Bone marrow (tissue), 2 donors: ENCODE data around the gene PRKAA2.
"Not testable (repeated sequence)": the region's sequence is repeated elsewhere in the genome, so short reads cannot be mapped to it uniquely, and the experiment has no call there.

Experiments used
- DNase-seq, 2 donors: peaks; one replicate each; lab custom pipeline; 2025; lab: John Stamatoyannopoulos, UW

The PRKAA2 gene

DNA sequence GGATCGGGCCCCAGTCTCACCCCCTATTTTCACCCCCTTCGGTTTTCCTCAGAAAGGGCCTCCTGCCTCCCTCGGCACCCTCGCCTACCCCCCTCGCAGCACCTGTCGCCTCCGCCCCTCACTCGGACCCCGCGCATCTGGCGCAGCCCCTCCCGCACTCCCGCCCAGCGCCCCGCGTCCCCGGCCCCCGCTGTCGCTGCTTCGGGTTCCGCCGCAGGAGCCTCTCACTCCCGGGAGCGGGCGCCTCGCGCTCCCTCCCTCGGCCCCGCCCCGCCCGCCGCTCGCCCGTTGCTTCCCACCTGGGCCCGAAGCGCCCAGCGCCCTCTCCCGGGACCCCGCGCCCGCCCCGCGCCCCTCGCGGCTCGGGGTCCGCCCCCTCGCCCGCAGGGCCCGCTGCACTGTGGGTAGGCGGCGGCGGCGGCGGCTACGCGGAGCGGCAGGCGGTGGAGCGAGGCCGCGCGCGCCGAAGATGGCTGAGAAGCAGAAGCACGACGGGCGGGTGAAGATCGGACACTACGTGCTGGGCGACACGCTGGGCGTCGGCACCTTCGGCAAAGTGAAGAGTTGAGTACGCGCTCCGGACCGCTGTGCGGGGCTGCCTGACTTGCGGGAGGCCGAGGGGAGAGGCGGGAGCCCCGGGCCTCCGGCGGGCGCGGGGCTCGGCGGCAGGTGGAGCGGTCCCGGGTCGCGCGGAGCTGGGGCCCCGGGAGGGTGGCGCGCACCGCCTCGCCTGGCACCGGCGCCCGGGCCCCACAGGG, at the start of gene PRKAA2:
PRKAA2 (plus strand) TSS at position 396 of the 758 bp plus-strand sequence; CDS start at position 470, 74 bp downstream.
- DNase-seq = no peak

DNA sequence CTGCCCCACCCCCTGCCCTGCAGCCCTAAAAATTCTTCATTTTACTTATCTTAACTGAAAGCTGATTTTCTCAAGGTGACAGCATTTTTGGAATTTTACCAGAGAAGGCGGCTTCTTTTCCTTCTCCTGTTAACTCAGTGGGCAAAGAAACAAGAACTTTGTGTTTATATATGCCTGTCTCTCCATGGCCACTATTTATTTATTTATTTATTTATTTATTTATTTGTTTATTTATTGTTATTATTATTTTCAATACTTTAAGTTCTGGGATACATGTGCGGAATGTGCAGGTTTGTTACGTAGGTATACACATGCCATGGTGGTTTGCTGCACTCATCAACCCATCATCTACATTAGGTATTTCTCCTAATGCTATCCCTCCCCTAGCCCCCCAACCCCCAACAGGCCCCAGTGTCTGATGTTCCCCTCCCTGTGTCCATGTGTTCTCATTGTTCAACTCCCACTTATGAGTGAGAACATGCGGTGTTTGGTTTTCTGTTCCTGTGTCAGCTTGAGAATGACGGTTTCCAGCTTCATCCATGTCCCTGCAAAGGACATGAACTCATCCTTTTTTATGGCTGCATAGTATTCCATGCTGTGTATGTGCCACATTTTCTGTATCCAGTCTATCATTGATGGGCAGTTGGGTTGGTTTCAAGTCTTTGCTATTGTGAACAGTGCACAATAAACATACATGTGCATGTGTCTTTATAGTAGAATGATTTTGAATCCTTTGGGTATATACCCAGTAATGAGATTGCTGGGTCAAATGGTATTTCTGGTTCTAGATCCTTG, 49.5 kb upstream of the PRKAA2 start:
- not testable (repeated sequence) for DNase-seq

DNA sequence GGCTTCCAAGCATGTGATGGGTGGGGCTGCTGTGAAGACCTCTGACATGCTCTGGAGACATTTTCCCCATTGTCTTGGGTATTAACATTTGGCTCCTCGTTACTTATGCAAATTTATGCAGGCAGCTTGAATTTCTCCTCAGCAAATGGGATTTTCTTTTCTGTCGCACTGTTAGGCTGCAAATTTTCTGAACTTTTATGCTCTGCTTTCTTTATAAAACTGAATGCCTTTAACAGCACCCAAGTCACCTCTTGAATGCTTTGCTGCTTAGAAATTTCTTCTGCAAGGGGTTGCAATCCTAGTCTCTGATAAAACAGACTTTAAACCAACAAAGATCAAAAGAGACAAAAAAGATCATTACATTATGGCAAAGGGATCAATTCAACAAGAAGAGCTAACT, 35.0 kb upstream of the PRKAA2 start:
- DNase-seq = not testable (repeated sequence)

DNA sequence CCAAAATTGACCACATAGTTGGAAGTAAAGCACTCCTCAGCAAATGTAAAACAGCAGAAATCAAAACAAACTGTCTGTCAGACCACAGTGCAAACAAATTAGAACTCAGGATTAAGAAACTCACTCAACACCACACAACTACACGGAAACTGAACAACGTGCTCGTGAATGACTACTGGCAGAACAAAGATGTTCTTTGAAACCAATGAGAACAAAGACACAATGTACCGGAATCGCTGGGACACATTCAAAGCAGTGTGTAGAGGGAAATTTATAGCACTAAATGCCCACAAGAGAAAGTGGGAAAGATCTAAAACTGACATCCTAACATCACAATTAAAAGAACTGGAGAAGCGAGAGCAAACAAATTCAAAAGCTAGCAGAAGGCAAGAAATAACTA, 34.3 kb upstream of the PRKAA2 start:
- DNase-seq = not testable (repeated sequence)

DNA sequence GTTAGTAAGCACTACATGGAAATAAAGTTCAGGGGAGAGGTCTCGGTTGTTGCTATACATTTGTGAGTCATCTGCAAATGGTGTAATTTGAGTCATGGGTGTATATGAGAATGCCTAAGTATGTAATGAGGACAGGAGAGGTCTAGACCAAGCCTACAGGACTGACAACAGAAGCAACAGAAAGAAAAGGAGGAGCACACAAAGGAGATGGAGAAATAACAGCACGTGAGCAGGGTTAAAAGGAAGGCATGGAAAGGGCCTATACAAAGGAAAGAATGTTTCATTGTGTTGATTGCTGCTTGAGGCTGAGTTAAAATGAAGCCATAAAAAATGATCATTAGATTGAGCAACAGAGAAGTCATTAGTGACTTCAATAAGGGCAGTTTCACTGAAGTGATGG, 28.0 kb upstream of the PRKAA2 start:
- no peak for DNase-seq

DNA sequence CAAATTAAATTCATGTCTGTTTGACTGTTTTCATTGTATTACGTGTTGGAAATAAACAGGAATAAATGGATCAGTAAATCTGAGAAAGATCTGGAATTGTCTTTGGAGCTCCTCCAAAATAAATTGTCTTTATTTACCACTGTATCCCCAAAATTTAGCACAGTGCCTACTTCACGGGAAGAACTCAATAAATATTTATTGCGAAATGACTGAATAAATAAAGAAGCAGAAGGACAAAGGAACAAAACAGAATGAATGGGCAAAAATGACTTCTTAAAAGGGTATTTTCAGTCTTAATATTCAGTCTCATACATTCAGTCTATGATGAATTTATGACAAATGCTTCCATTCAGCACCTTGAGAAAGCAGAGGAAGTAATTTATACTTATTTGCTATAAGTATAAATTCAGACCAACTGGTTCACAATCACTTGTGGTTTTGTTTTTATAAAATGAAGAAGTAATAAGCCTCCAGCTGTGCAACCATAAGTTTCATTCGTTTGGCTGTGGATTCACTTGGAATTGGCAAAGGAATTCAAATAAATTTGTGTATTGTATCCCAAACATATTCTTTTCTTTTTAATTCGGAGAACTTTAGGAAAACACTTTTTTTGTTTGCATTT, 19.2 kb upstream of the PRKAA2 start:
- DNase-seq = no peak

DNA sequence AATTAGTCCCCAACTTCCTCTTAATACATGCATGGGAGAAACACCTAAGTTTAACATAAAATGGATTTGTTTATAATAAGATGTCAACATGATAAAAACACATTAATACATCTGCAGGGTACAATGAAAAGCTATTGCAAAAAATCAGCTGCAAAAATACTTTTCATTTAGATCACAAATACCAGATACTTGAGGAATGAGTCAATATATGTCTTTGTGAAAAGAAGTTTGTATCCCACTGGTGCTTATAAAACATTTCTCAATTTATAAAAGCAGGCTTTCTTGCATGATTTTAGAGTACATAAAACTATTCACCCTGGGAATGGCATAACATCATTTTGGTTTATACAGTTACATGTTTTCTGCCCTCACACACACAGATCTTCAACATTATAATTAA, 18.6 kb upstream of the PRKAA2 start:
- no peak for DNase-seq

DNA sequence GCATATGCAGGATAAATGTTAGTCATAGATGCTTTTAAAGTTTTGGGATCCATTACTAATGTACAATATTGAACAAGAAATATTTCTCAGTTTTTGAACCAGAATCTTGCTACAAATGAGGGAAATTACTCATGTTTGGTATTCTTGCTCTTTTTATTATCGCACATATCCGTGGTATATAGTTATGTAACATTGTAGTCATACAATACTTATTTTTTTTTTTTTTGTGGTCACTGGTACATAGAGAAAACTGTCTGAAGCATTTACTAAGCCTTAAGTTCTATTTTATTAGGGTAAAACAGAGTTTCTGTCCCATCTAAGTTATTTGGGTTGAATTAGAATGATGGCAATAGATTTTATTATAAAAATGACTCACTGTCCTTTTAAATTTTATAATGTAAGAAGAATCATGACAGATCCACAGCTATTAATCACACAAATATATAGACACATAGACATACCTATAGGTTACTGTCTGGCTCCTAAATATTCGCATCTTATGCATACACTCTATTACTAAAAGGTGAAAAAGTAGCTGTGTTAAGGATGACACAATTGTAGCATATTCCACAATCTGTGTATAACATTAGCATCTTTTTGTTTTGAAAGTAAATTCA, 18.0 kb upstream of the PRKAA2 start:
- no peak for DNase-seq

DNA sequence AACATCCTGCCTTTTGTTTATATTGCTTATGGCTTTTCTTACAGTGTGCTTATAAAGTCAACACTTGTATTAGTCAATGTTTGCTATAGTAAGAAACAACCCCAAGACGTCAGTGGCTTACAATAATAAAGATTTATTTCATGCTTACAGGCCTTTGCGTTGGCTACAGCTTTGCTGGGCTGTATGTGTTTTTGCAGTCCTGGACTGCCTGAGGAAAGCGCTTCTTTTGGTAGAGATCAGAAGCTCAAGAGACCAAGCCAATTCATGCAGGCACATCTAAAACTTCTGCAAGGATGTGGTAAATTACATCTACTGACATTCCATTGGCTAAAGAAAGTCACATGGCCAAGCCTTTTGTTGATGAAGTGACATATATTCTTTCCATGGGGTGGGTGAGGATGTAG, 17.5 kb upstream of the PRKAA2 start:
- DNase-seq = no peak

DNA sequence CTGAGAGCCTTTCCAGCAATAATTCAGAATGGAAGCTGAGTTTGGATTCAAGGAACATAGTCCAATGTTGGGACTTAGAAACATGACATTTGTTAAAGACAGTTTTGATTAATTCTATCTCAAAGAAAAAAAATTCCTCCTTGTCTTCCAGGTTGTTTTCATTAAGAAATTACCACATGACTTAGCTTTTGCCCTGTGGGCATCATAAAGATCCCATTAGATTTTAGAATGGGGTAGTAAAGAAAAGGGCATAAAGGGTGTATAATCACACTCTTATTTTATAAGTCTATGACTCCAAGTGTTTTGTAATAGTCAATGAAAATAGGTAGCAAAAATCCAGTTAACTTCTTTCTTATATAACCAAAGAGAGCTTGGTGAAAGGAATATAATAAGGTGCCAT, 14.3 kb upstream of the PRKAA2 start:
- DNase-seq = no peak

DNA sequence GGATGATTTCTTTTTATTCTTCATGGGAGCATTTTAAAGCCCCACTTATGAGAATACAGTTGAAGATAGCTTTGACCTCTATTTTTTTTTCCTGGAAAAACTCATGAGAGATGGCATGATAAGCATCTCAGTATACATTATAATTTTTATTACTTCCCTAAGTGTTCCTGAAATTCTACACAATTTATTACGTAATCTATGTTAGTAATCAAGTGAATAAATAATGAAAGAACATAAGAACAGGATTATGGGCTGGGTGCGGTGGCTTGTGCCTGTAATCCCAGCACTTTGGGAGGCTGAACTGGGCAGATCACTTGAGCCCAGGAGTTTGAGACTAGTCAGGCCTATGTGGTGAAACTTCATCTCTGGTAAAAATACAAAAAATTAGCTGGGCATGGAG, 13.2 kb upstream of the PRKAA2 start:
- no peak for DNase-seq

DNA sequence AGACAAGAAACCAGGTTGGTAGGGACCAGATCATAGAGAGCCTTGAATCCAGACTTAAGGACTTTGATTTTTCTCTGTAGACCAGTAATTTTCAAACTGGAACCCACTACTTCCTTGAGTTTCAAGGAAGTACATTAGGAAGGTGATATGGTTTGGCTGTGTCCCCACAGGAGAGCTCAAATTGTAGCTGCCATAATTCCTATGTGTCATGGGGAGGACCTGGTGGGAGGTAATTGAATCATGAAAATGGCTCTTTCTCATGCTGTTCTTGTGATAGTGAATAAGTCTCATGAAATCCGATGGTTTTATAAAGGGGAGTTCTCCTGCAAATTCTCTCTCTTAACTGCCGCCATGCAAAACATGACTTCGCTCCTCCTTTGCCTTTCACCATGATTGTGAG, 10.1 kb upstream of the PRKAA2 start:
- DNase-seq = no peak

DNA sequence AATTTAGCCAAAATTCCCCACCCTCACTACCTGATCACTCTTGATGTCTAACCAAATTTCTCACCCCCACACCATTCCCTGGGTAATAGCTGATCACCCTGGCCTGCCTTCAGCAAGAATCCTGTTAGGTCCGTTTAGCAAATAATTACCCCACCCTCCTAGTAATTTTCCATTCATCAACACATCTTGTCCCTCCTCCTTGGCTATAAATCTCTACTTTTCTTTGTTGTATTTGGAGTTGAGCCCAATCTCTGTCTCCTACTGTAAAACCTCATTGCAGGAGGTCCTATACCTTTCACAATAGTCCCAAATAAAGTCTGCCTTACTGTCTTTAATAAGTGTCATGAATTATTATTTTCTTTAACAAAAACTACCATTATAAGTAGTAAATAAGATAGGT, 6.9 kb upstream of the PRKAA2 start:
- no peak for DNase-seq

DNA sequence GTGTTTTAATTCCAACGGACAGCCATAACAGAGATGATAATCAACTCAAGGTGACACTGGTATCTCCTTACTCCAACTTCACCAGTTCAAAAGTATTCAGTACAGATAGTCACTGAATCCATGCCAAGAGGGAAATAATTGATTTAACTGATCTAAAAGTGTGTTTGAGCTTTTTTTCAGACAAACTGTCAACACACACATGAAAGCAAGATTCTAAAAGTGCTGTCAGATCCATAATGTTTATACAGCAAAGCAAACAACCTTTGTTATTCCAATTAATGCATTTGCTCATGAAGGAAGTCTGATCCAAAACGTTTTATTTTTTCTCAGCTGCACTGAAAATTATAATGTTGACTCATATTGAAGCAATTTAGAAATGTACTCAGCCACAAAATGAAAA, 5.9 kb upstream of the PRKAA2 start:
- DNase-seq = no peak

DNA sequence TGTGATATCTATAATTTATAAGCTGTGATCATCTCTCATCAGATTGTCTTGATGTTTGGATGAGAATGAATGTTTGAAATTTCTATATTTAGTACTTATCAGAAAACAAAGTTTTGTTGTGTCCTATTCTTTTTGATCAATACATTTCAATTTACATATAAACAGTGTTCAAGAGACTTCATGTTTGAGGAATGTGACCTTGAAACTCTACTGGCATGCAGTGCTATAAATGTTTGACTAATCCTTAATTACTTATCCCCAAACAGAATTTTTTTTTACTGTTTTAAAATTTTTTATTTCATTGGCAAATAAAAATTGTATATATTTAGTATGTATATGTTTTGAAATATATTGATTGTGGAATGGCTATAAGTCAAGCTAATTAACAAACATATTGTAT, 1.5 kb upstream of the PRKAA2 start:
- no peak for DNase-seq

DNA sequence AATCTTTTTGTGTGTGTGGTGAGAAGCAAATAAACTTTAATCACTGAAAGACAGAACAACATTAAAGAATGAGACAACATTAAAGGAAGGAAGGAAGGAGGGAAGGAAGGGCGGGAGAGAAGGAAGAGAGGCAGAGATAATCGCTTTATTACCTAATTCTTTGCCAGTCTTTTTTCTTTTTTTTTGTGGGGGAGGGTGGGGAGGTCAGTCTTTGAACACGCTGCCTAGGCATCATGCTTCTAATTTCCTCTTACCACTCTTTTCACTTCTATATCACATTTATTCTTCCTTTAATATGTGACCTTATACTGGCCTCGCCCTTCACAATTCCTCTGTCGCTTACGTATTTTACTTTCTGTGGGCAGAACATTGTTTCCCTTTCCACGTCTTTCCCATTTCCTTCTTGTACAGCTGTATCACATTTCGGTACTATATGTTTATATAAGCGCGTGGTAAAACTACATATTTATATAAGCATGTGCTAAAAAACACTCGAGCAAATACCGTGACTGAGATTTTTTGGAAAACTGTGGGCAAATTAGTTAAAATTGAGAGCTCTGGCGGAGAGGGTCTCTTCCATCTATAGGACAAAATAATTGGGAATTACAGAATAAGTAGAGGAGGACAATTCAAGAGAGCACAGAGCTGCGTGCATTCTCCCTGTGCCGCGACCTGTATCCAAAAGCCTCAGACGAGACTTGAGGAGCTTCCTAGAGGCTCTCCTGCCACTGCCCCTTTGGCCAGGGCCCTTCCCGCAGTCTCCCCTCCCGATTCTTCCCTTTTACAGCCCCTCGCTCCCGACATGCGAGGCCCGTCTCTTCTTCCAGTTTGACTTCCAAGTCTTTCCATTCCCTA, 823 bp upstream of the PRKAA2 start:
- no peak for DNase-seq

DNA sequence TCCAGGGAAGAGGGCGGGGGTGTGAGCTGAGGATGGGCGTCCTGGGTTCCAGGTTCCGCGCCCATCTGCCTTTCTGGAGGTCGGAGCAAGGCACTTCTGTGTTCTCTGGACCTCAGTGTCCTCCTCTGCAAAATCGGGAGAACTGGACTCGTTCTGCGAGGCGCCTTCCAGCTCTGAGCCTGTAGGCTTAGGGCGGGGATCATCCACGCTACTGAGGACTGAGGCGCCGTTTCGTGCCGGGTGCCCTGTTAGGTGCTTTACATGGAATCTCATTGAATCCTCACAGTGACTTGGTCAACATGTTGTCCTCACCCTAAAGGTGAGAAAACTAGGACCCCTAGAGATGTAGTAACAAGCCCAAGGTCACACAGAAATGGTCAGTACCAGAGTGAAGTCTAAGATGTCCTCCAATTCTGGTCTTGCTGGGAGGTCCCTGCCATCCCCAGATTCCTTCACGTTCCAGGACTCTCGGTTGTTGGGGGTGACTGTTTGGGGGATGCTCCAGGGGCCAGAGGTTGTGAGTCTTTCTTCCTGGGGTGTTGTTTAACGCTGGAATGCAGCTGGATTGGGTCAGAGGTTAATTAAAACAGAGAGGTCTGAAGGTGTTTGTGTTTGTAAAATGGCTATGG, 677 bp downstream of the PRKAA2 start:
- DNase-seq = no peak

DNA sequence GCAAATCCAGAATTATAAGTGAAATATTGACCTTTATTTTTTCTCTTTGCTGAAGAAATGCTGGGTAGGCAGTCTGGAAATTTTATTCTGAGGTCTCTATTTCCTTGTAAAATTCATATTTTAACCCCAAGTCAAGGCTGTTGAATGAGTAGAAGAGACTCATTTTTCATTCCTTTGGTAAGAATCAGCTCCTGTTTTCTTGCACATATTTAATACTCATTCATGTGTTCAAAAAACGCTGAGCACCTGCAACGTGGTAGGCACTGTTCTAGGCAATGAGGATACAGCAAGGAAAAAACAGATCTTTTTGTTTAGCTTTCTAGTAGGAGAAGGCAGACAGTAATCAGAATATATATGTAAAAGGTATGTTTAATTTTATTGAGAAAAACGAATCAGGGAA, 1.5 kb downstream of the PRKAA2 start:
- DNase-seq = no peak

DNA sequence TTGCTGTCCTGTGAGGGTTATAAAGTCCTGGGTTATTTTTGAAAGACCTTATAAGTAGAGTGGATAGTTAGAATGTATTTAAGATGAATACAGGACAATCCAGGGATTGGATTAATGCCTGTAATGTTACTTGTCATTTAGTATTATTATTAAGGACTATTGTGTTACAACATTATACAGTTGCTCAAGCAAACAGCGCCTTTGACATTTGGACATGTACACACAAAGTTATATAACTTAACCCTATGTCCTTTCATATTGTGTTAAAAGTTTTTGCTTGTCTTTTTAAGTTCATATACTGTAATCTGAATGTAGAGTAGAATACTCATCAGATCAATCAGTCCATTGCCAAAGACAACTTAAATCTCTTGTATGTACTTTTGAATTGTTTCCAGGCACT, 2.0 kb downstream of the PRKAA2 start:
- DNase-seq = no peak

DNA sequence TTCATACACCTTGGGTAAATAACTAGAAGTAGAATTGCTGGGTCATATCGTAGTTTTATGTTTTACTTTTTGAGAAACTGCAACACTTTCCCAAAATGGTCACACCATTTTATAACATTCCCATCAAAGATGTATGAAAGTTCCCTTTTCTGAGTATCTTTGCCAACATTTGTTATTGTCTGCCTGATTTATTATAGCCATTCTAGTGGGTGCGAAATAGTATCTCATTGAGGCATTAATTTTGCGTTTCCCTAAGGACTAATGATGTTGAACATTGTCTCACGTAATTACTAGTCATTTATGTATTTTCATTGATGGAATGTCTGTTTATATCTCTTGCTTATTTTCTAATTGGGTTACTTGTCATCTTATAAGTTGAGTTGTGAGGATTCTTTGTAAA, 3.4 kb downstream of the PRKAA2 start:
- no peak for DNase-seq
